Body of pancreas (tissue), 4 donors: ENCODE measurements around the gene MTMR12. TPM values are rescaled to one million over a fixed set of nuclear protein-coding genes. Genes with fewer than 3 reads are reported as not detected.

Experiments used
- ATAC-seq: fragments of 150-250 bp; one replicate; pipeline ENCODE4 v1.9.1; 2016
- DNase-seq, 4 donors: peaks; one replicate each; pipeline ENCODE4 v3.0.0-alpha.2; 2019
- H3K27ac ChIP-seq, 4 donors: fragments of 200-600 bp; sonication (generic); 1 replicate in 3 of 4; 2 replicates in 1 of 4; pipeline versions ENCODE4 v1.5.1 to v1.6.1; 2016 to 2019; ENCODE audit warnings: mild to moderate bottlenecking in 1 of 4, mixed read lengths in 1 of 4, moderate library complexity in 1 of 4
- H3K27me3 ChIP-seq, 2 donors: fragments of 200-600 bp; sonication (generic); one replicate each; pipeline ENCODE4 v1.6.0; 2016; ENCODE audit warnings: mild to moderate bottlenecking in 1 of 2
- H3K36me3 ChIP-seq, 2 donors: fragments of 200-600 bp; sonication (generic); replicated peaks in 1 of 2; 2 replicates each; pipeline ENCODE4 v1.5.1; 2016; ENCODE audit warnings: low read depth in 2 of 2; ENCODE audit not compliant: insufficient read depth in 1 of 2
- H3K4me1 ChIP-seq: fragments of 200-600 bp; sonication (generic); one replicate; pipeline ENCODE4 v1.6.0; 2016
- H3K4me3 ChIP-seq, 2 donors: fragments of 200-600 bp; sonication (generic); 1 replicate in 1 of 2; 2 replicates in 1 of 2; pipeline ENCODE4 v1.5.1; 2016 to 2019
- H3K9me3 ChIP-seq, 3 donors: fragments of 200-600 bp; sonication (generic); 1 replicate in 2 of 3; 2 replicates in 1 of 3; pipeline ENCODE4 v1.5.1; 2016
- CTCF ChIP-seq, 7 experiments: fragments of 450-650 bp in 4 of 7; fragments of 200-600 bp in 3 of 7; sonication (generic) in 3 of 7; IDR thresholded peaks; one replicate each; pipeline ENCODE4 v1.5.1; 2016 to 2019; ENCODE audit warnings: antibody characterized with exemption in 7 of 7
- POLR2A ChIP-seq, 3 donors: fragments of 450-650 bp; IDR thresholded peaks; one replicate each; pipeline ENCODE4 v1.6.1; 2016; ENCODE audit warnings: antibody characterized with exemption in 3 of 3, mild to moderate bottlenecking in 2 of 3
- WGBS, 2 donors: methylation state at CpG; one replicate each; pipeline ENCODE4 v1.1.5; 2017; 5-methylcytosine and 5-hydroxymethylcytosine counted together
- intact Hi-C: fragments of 100-400 bp; cut with DNase I; formaldehyde crosslinking; loops from one replicate; pipeline ENCODE4 v1.15.1; 2023
- total RNA-seq, 2 donors: library from RNA; depleted of rRNA; stranded (reverse); fragments of >200 nt; gene quantifications; one replicate each; pipeline ENCODE4 v1.1.0, GENCODE V29; 2016

Gene MTMR12
- total RNA-seq, 2 donors from 2014 or later: 31.1 to 65.6 TPM

GRCh38 chr5:32304622-32305021 is 8.1 kb downstream of the MTMR12 start:
- Histone ChIP-seq H3K9me3 (no peaks in the 10 kb centered on the region), H3K4me3 (no peak overlapping the region), H3K27me3 (no peaks in the 10 kb centered on the region), H3K4me1 (peaks cover 96% of the 10 kb centered on the region), H3K27ac (peak overlapping the region in 2 of 4 donors; percentile 18 to 82), H3K36me3 (no peaks in the 10 kb centered on the region)
- DNase-seq (no peak), ATAC-seq (no peak)
- intact Hi-C loops: no loop called here
- TF ChIP-seq POLR2A (IDR thresholded peaks at IDR 0.05): no peak
- TF ChIP-seq CTCF (IDR thresholded peaks at IDR 0.05): no peak
- 63 to 77% methylated on average over 5 of the region's 5 CpGs for WGBS, 2 donors

- H3K4me3 ChIP-seq: no peak overlapping the region
- peaks cover 95% of the 10 kb centered on the region for H3K4me1 ChIP-seq
- H3K27me3 ChIP-seq: no peaks in the 10 kb centered on the region
- H3K9me3 ChIP-seq: no peaks in the 10 kb centered on the region
- peak overlapping the region in 3 of 4 donors; percentile 82 to 87 (median 82) for H3K27ac ChIP-seq
- TF ChIP-seq CTCF (IDR thresholded peaks at IDR 0.05): no peak
- TF ChIP-seq POLR2A (IDR thresholded peaks at IDR 0.05): no peak
- 89 to 98% methylated on average over 4 to 6 of the region's 6 CpGs for whole genome bisulfite sequencing, 2 donors
- intact Hi-C loops: no loop called here
- no peak for DNase-seq
- H3K36me3 ChIP-seq: no peaks in the 10 kb centered on the region
- ATAC-seq: no peak
Measured at GRCh38 chr5:32303755-32304120, 9.0 kb downstream of the MTMR12 start.

- Histone ChIP-seq H3K36me3 (no peaks in the 10 kb centered on the region), H3K27me3 (no peaks in the 10 kb centered on the region), H3K27ac (peak overlapping the region; percentile 43 to 87 (median 82)), H3K9me3 (no peaks in the 10 kb centered on the region), H3K4me1 (peaks cover 94% of the 10 kb centered on the region), H3K4me3 (no peak overlapping the region)
- peak in 1 of 4 donors; percentile 47 for DNase-seq
- peak; percentile 73 for ATAC-seq
- WGBS, 2 donors: 37 to 39% methylated on average over 7 of the region's 7 CpGs
- intact Hi-C loops: no loop called here
- TF ChIP-seq POLR2A (IDR thresholded peaks at IDR 0.05) (no peak), CTCF (IDR thresholded peaks at IDR 0.05) (no peak)
Measured at GRCh38 chr5:32302835-32303754, 9.6 kb downstream of the MTMR12 start.

DNA sequence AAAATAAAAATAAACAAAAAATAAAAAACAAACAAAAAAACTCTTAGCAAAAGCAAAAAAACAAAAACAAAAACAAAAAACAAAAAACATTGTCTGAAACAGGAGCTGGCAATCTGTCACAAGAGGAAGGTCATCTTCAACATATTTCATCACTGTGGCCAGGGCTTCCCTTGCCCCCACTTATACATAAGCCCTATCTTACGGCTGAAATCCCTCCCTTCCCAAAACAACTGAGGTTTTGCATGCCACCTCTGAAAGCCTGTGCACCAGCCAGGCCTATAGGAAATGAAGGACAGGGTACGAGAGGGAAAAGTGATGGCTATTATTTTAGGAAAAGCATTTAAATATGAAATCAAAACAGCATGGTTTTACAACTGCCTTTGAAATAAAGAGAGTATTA is 10.8 kb downstream of the MTMR12 start:
- 85 to 86% methylated on average over 2 of the region's 2 CpGs for WGBS, 2 donors
- no peaks in the 10 kb centered on the region for H3K9me3 ChIP-seq
- H3K27me3 ChIP-seq: no peaks in the 10 kb centered on the region
- ATAC-seq (no peak), DNase-seq (no peak)
- no peaks in the 10 kb centered on the region for H3K36me3 ChIP-seq
- no peak overlapping the region for H3K4me3 ChIP-seq
- TF ChIP-seq CTCF (IDR thresholded peaks at IDR 0.05): no peak
- TF ChIP-seq POLR2A (IDR thresholded peaks at IDR 0.05): no peak
- peak overlapping the region; percentile 35 to 87 (median 82) for H3K27ac ChIP-seq
- H3K4me1 ChIP-seq: peaks cover 92% of the 10 kb centered on the region
- intact Hi-C loops: no loop called here
